Raji (cell line): Measurements from ENCODE around the gene PAX6.

Experiments
- POLR2A ChIP-seq: IDR thresholded peaks from 2 replicates; pipeline ENCODE4 v1.6.1; 2011; ENCODE audit warnings: low read depth, low read length, control low read depth; ENCODE audit not compliant: insufficient read depth

Gene PAX6

DNA sequence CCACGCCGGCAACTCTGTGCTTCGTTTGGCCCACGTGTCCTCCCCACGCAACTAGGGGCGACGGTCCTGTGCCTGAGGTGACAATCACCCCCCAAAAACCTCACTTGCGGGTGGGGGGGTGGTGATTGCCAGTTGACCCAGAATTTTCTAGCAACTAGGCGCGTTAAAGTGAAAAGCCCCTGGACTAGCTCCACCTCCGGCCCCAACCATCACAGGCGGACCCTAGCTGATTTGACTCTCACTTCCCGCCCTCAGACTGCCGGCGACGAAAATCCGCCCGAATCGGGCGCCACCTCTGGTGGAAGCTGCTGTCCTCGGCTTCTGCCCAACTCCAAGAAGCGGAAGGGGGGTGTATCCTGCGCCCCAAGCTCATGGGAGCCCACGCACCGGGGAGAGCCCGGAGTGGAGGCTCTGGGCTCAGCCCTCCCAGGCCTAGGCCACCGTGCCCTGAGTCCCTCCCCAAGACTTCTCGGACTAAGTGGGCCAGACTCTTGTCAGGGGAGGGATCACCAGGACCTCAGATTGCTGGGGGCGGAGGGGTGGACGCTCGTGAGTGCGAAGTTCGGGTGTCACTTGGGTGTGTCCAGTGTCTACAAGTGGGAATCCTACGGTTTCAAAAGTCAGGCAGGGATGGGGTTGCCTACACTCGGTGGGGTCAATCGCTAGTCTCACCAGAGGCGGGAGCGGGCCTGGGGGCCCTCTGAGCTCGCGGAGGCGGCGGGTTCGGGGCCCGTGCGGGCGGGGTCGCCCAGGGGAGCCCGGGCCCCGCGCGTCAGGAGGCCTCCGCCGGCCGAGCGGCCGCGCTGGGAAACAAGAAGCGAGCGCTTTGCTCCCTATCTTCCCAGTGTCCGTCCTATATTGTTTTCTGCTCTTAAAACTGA is 12.3 kb downstream of the PAX6 start:
- TF ChIP-seq POLR2A = no peak

DNA sequence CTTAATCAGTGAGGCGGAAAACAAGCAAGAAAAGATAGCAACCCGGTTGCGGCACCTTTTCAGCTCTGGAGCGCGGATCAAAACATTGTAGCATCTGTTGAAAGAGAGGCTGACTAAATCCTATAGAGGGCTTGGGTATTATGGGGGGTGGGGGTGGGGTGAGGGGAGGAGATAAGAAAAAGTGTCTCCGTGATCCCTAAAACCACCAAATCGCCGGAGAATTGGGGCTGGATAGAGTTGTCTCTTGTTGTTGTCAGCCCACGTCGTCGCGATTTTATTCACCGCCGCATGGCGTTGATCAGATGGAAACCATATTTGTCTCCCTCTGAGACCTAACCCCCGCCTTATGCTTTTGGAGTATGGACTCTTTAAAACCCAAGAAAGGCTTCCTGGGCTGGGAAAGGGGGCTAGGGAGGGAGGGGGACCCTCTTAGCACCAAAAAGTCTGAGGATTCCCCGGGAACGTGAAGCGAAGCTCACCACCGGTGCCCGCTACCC is 13.0 kb downstream of the PAX6 start:
- TF ChIP-seq POLR2A = no peak

DNA sequence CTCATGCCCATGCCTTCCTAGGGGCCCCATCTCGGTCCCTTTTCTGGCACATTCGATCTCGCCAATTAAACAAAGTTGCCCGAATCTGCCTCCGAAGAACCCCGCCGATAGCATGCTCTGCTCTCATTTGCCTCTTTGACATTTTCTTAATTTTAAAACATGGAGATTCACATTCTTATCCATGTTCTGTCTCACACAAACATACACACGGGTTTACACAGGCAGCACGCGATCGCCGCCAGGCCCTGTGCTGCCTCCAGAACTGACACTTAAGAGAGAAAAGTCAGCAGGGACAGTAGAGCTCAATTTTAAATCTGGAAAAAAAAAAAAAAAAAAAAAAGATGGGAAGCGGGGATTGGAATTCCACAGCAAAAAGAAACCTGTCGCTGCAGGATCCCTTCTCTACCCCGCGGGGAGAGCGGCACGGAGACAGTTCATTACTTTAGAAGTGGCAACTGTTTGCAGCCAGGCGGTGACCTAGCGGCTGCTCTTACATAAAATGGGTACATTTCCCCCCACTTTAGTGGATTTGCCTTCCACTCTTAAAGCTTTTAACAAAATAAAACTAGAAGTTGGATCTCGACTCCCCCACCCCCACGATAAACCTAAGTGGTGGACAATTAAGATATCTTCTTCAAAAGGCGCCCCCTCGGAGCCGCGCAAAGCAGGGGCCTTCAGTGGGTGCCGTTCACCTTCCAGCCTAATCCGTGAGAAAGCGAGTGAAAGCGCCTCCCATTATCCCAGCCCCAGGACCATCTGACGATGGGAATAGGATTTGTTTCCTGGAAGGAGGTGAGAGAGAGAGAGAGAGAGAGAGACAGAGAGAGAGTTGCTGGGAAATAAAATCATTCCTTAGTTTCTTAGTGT is 13.7 kb downstream of the PAX6 start:
- no peak for TF ChIP-seq POLR2A

DNA sequence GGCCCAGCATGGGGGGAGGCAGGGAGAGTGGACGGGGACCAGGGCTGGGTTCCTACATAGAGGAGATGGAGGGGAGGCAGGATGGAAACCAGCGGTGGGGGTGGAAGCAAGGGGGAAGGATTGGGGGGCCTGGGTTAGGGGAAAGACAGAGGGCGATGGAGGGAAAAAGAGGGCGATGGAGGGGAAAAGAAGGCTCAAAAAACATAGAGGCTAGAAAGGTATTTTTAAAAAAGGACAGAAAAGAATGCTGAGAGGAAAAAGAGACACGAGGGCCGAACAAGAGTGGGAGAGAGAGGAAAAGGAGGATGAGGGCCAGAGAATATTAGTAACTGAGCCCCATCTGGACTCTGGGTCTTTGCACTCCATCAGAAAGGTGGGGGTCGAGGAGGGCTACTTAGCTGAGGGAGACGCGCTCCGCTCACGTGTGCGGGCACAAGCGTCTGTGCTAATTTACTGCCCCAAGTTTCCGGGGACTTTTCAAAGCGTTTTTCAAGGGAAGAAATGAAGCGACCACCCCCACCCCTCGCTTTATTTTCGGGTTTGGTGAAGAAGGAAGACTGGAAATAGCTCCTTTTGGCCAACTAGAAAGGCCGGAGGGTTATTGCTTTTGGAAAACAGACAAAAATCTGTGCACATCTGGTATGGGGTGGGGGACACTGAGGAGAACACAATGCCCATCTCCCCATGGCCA is 14.5 kb downstream of the PAX6 start:
- TF ChIP-seq POLR2A = no peak

GRCh38 chr11:31795706-31796498 is 15.2 kb downstream of the PAX6 start:
- no peak for TF ChIP-seq POLR2A

DNA sequence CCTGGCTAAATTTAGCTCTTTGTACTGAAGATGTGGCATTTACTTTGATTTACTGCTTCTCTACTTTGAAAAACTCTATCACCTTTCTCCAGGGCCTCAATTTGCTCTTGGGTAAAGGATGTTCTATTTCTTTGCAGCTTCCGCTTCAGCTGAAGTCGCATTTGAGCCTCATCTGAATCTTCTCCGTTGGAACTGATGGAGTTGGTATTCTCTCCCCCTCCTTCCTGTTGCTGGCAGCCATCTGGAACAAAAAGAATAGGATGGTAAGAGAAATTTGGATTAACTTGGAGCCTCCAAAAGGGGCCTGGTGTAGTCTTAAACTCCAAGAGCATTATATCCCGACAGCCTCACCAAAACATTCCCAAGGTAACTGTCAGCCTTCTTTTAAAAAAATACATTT is 16.6 kb downstream of the PAX6 start:
- TF ChIP-seq POLR2A = no peak

DNA sequence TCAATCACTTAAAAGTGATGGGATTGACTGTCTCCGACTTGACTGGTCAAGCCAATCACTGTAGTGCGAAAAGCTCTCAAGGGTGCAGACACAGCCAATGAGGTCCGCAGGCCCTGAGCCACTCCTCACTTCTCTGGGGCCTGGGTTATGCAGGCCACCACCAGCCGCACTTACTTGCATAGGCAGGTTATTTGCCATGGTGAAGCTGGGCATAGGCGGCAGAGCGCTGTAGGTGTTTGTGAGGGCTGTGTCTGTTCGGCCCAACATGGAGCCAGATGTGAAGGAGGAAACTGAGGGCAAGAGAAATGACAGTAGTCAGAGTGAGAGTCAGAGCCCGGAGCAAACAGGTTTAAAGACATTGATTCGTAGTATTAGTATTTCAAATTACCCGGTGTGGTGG is 17.9 kb downstream of the PAX6 start:
- no peak for TF ChIP-seq POLR2A

DNA sequence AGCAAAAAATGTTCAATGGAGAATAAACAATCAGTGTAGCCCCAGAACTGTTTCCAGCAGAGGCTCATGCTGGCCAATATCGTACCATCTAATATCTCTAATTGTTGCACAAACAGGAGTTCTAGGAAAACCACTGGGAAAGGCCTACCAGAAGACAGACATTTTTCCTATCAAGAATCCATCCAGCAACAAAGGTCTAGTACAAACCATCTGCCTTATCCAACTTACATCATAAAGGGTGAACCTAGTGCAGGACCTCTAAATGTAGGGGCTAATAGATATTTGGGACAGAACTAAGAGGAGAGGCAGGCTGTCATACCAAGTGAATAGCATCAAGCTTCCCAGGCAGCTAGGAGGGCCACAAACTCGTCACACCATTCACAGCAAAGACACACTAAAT is 18.7 kb downstream of the PAX6 start:
- no peak for TF ChIP-seq POLR2A

GRCh38 chr11:31792036-31792435 is 19.1 kb downstream of the PAX6 start:
- no peak for TF ChIP-seq POLR2A

GRCh38 chr11:31790649-31791048 is 20.5 kb downstream of the PAX6 start:
- no peak for TF ChIP-seq POLR2A

GRCh38 chr11:31788085-31788484 is 23.0 kb downstream of the PAX6 start:
- no peak for TF ChIP-seq POLR2A

DNA sequence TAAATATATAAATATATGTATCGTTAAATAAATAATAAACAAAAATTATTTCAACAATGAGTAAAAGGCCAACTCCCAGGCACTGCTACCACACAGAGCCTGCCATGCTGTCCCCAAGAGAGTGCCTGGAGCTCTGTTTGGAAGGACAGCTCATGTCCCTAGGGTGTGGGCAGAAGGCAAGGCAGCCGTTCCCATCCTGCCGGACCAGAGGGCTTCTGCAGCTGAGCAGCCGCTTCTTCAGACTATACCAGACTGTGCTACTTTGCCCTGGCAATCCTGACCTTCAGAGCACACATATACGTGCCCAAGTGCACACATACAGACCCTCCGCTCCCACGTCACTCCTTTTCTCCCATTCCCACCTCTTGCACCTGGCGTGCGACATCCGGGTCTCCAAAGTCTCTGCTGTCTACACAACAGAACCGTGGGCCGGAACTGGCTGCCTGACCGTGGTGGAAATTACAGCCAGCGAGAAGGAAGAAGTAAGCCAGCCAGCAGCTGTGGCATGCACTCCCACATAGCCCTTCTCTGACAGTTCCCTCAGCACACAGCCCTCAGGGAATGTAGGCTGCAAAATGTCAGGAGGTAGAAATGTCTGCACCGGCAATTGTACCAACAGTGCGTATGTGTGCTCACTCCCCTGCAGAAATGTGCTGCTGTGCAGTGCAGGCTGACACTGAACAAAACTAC is 24.0 kb downstream of the PAX6 start:
- TF ChIP-seq POLR2A = no peak

- no peak for TF ChIP-seq POLR2A
These were observed 26.5 kb downstream of the PAX6 start for GRCh38 chr11:31784611-31785010.

DNA sequence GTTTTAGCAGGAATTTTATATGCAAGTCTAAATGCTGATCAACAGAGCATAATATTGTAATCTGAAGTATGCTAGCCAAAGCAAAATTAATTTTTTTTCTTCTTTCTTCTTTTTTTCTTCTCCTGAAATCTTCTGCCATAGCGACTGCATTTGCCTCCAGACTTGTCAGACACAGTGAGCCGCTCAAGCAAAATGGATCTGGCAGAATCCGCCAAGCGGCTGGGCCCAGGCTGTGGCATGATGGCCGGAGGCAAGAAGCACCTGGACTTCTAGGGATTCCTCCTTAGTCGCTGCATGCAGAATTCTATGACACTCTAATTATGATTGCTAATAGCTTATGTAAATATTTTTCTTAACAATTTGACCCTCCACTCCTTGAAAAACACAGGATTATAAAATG is 27.9 kb downstream of the PAX6 start:
- no peak for TF ChIP-seq POLR2A
